ENCODE measurements around the gene SMC3. TPM values are rescaled to one million over a fixed set of nuclear protein-coding genes. Genes with fewer than 3 reads are reported as not detected.

Gene SMC3
- total RNA-seq, 1 experiment from 2014 or later = 18.4 TPM

- Histone ChIP-seq H3K27ac (ENCODE audit: low read length) (no peak overlapping the region), H3K9me2 (replicated peaks; ENCODE audit: low read length) (no peaks in the 10 kb centered on the region), H3K27me3 (ENCODE audit: low read length) (no peaks in the 10 kb centered on the region), H3K79me2 (ENCODE audit: low read length) (no peaks in the 10 kb centered on the region), H3K9me3 (ENCODE audit: low read length) (no peaks in the 10 kb centered on the region), H3F3A (ENCODE audit: low read length, unreplicated experiment) (no peaks in the 10 kb centered on the region), H4K20me1 (ENCODE audit: low read length) (no peaks in the 10 kb centered on the region), H3K4me2 (ENCODE audit: low read length) (no peak overlapping the region), H3K36me3 (ENCODE audit: low read depth, low read length) (no peaks in the 10 kb centered on the region), H3K4me1 (ENCODE audit: insufficient read depth, low read length) (no peaks in the 10 kb centered on the region), H3K9ac (ENCODE audit: low read length) (no peak overlapping the region), H2AFZ (ENCODE audit: low read length) (no peak overlapping the region), H3K4me3 (ENCODE audit: low read length) (no peak overlapping the region)
- intact Hi-C loops (cut with micrococcal nuclease) = loop anchor here (5.0 kb wide), 1 partner anchor 280 kb away; no protein-coding TSS in a partner anchor
- POLR2A ChIA-PET (ENCODE audit: unreplicated experiment) = no interaction called here
- no peak for DNase-seq
- CTCF ChIA-PET = no interaction called here
- no TSS peak for BruUV-seq (replicated peaks)
- TF ChIP-seq EZH2 (IDR thresholded peaks at IDR 0.05; ENCODE audit: low read length, unreplicated experiment) = no peak
- no peak for TF ChIP-seq CTCF (conservative IDR thresholded peaks at IDR 0.05; ENCODE audit: low read depth, low read length)
- ATAC-seq = no peak
Observed at GRCh38 chr10:110612087-110612486, 44.6 kb downstream of the SMC3 start.

- no peak overlapping the region for H3K4me3 ChIP-seq (ENCODE audit: low read length)
- DNase-seq (no peak), ATAC-seq (no peak)
- H4K20me1 ChIP-seq (ENCODE audit: low read length) = no peaks in the 10 kb centered on the region
- H3K4me2 ChIP-seq (ENCODE audit: low read length) = no peak overlapping the region
- TF ChIP-seq EZH2 (IDR thresholded peaks at IDR 0.05; ENCODE audit: low read length, unreplicated experiment) (no peak), EZH2phosphoT487 (IDR thresholded peaks at IDR 0.05; ENCODE audit: borderline replicate concordance, low read length) (no peak), CTCF (conservative IDR thresholded peaks at IDR 0.05; ENCODE audit: low read depth, low read length) (no peak)
- no peaks in the 10 kb centered on the region for H3K79me2 ChIP-seq (ENCODE audit: low read length)
- H3F3A ChIP-seq (ENCODE audit: low read length, unreplicated experiment) = no peaks in the 10 kb centered on the region
- no peak overlapping the region for H3K9ac ChIP-seq (ENCODE audit: low read length)
- no peaks in the 10 kb centered on the region for H3K4me1 ChIP-seq (ENCODE audit: insufficient read depth, low read length)
- intact Hi-C loops (cut with micrococcal nuclease) = loop anchor here (5.0 kb wide), 1 partner anchor 280 kb away; no protein-coding TSS in a partner anchor
- ChIA-PET POLR2A (ENCODE audit: unreplicated experiment) (no interaction called here), CTCF (no interaction called here)
- H3K27ac ChIP-seq (ENCODE audit: low read length) = no peak overlapping the region
- no peaks in the 10 kb centered on the region for H3K36me3 ChIP-seq (ENCODE audit: low read depth, low read length)
- no peaks in the 10 kb centered on the region for H3K9me3 ChIP-seq (ENCODE audit: low read length)
- no peak overlapping the region for H2AFZ ChIP-seq (ENCODE audit: low read length)
- BruUV-seq (replicated peaks) = no TSS peak
- no peaks in the 10 kb centered on the region for H3K9me2 ChIP-seq (replicated peaks; ENCODE audit: low read length)
- H3K27me3 ChIP-seq (ENCODE audit: low read length) = no peaks in the 10 kb centered on the region
Observed at GRCh38 chr10:110612629-110613028, 45.1 kb downstream of the SMC3 start.

DNA sequence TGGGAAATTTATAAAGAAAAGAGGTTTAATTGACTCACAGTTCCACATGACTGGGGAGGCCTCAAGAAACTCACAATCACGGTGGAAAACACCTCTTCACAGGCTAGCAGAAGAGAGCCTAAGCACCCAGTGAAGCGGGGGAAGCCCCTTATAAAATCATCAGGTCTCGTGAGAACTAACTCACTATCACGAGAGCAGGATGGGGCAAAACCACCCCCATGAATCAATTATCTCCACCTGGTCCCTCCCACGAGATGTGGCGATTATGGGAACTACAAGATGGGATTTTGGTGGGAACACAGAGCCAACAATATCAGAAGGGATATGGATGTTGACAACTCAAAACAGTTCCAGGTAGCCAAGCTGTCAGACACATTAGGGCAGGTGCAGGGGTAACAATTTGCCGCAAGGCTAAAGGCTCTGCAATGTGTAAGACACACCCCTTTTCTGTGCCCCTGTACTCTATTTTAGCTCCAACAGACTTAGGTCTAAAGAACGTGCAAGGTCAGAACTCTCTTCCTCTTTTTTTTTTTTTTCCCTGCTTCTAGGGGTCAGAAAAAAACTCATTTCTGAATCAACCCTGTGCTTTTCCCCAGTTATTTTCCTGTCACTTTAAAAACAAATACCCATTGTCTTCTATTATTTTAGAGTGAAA lies 46.0 kb downstream of the SMC3 start:
- Histone ChIP-seq H4K20me1 (ENCODE audit: low read length) (no peaks in the 10 kb centered on the region), H2AFZ (ENCODE audit: low read length) (no peak overlapping the region), H3K4me1 (ENCODE audit: insufficient read depth, low read length) (no peaks in the 10 kb centered on the region), H3K4me3 (ENCODE audit: low read length) (no peak overlapping the region), H3K9me2 (replicated peaks; ENCODE audit: low read length) (no peaks in the 10 kb centered on the region), H3K27me3 (ENCODE audit: low read length) (no peaks in the 10 kb centered on the region), H3F3A (ENCODE audit: low read length, unreplicated experiment) (no peaks in the 10 kb centered on the region), H3K9me3 (ENCODE audit: low read length) (no peaks in the 10 kb centered on the region), H3K79me2 (ENCODE audit: low read length) (no peaks in the 10 kb centered on the region), H3K4me2 (ENCODE audit: low read length) (no peak overlapping the region), H3K27ac (ENCODE audit: low read length) (no peak overlapping the region), H3K9ac (ENCODE audit: low read length) (no peak overlapping the region), H3K36me3 (ENCODE audit: low read depth, low read length) (no peaks in the 10 kb centered on the region)
- ChIA-PET POLR2A (ENCODE audit: unreplicated experiment) (no interaction called here), CTCF (no interaction called here)
- intact Hi-C loops (cut with micrococcal nuclease) = loop anchor here (5.0 kb wide), 1 partner anchor 279 kb away; no protein-coding TSS in a partner anchor
- TF ChIP-seq EZH2 (IDR thresholded peaks at IDR 0.05; ENCODE audit: low read length, unreplicated experiment) (no peak), CTCF (conservative IDR thresholded peaks at IDR 0.05; ENCODE audit: low read depth, low read length) (no peak), EZH2phosphoT487 (IDR thresholded peaks at IDR 0.05; ENCODE audit: borderline replicate concordance, low read length) (no peak)
- ATAC-seq (no peak), DNase-seq (no peak)
- no TSS peak for BruUV-seq (replicated peaks)
